WTC11 (cell line): ENCODE results near the gene TEAD1. TPM values are rescaled to one million over a fixed set of nuclear protein-coding genes. Genes with fewer than 3 reads are reported as not detected.

Experiments used
- ATAC-seq: fragments of 200-7000 bp; cut with Tn5 transposase; 2 replicates; pipeline ENCODE4 v1.10.0; 2021; ENCODE audit warnings: mild to moderate bottlenecking, moderate library complexity
- CTCF ChIA-PET: fragments of 300-600 bp; sonication (Branson Sonifier 250); formaldehyde crosslinking; loops from one replicate; lab custom pipeline; 2021; ENCODE audit warnings: antibody characterized with exemption; lab: Charles Lee
- POLR2A ChIA-PET: fragments of 350-600 bp; sonication (Branson Sonifier 250); formaldehyde crosslinking; loops from one replicate; lab custom pipeline; 2021; ENCODE audit warnings: antibody characterized with exemption; lab: Charles Lee
- DNase-seq: peaks from one replicate; pipeline ENCODE4 v3.0.0; 2021; ENCODE audit warnings: low spot score
- H3K27ac Mint-ChIP-seq: 2 replicates; pipeline ENCODE4 v1.8.0; 2021; ENCODE audit warnings: mixed read lengths
- H3K27me3 Mint-ChIP-seq: 2 replicates; pipeline ENCODE4 v1.8.0; 2021; ENCODE audit warnings: low read depth, mild to moderate bottlenecking, moderate library complexity, mixed read lengths
- H3K36me3 Mint-ChIP-seq: 2 replicates; pipeline ENCODE4 v1.8.0; 2021; ENCODE audit warnings: mixed read lengths
- H3K4me1 Mint-ChIP-seq: 2 replicates; pipeline ENCODE4 v1.8.0; 2022; ENCODE audit warnings: mixed read lengths
- H3K4me3 Mint-ChIP-seq: 2 replicates; pipeline ENCODE4 v1.8.0; 2021; ENCODE audit warnings: mild to moderate bottlenecking, moderate library complexity, mixed read lengths
- H3K9me3 Mint-ChIP-seq: 2 replicates; pipeline ENCODE4 v1.8.0; 2021; ENCODE audit warnings: mixed read lengths
- E2F4 ChIP-seq: sonication (generic); formaldehyde crosslinking; IDR thresholded peaks from 2 replicates; pipeline ENCODE4 v1.8.1; 2022; ENCODE audit warnings: low read depth, mild to moderate bottlenecking, moderate library complexity, missing genetic modification reagents, borderline replicate concordance
- ELF4 ChIP-seq: sonication (generic); formaldehyde crosslinking; IDR thresholded peaks from 2 replicates; pipeline ENCODE4 v1.8.1; 2022; ENCODE audit warnings: low read depth, mild to moderate bottlenecking, moderate library complexity, missing genetic modification reagents
- ERG ChIP-seq: fragments of 250-450 bp; sonication (Bioruptor Pico); IDR thresholded peaks from 2 replicates; pipeline ENCODE4 v1.8.0; 2021; ENCODE audit warnings: mild to moderate bottlenecking
- ETV6 ChIP-seq: sonication (generic); formaldehyde crosslinking; IDR thresholded peaks from 2 replicates; pipeline ENCODE4 v1.8.1; 2022; ENCODE audit warnings: mild to moderate bottlenecking, missing genetic modification reagents
- IRF2 ChIP-seq: sonication (generic); formaldehyde crosslinking; IDR thresholded peaks from 2 replicates; pipeline ENCODE4 v1.8.0; 2022; ENCODE audit warnings: low read depth, missing genetic modification reagents, borderline replicate concordance
- MAX ChIP-seq: sonication (generic); formaldehyde crosslinking; IDR thresholded peaks from 2 replicates; pipeline ENCODE4 v1.8.0; 2022; ENCODE audit warnings: mild to moderate bottlenecking, missing genetic modification reagents
- NFE2L1 ChIP-seq: sonication (generic); formaldehyde crosslinking; IDR thresholded peaks from 2 replicates; pipeline ENCODE4 v1.8.1; 2023; ENCODE audit warnings: missing genetic modification reagents
- NR1H2 ChIP-seq: sonication (generic); formaldehyde crosslinking; IDR thresholded peaks from 2 replicates; pipeline ENCODE4 v1.9.0; 2021; ENCODE audit warnings: mild to moderate bottlenecking, moderate library complexity, missing genetic modification reagents
- PRRX2 ChIP-seq: fragments of 250-450 bp; sonication (Bioruptor Pico); IDR thresholded peaks from 2 replicates; pipeline ENCODE4 v1.8.0; 2021; ENCODE audit warnings: mild to moderate bottlenecking
- SMAD3 ChIP-seq: sonication (generic); formaldehyde crosslinking; IDR thresholded peaks from 2 replicates; pipeline ENCODE4 v1.8.0; 2022; ENCODE audit warnings: missing genetic modification reagents, mild to moderate bottlenecking, borderline replicate concordance
- ZNF121 ChIP-seq: sonication (generic); formaldehyde crosslinking; IDR thresholded peaks from 2 replicates; pipeline ENCODE4 v1.8.0; 2023; ENCODE audit warnings: missing genetic modification reagents
- ZNF219 ChIP-seq: sonication (generic); formaldehyde crosslinking; IDR thresholded peaks from 2 replicates; pipeline ENCODE4 v1.8.0; 2023; ENCODE audit warnings: missing genetic modification reagents, mild to moderate bottlenecking, borderline replicate concordance
- ZNF232 ChIP-seq: sonication (generic); formaldehyde crosslinking; IDR thresholded peaks from 2 replicates; pipeline ENCODE4 v1.8.0; 2022; ENCODE audit warnings: mild to moderate bottlenecking, missing genetic modification reagents
- ZNF423 ChIP-seq: fragments of 250-450 bp; sonication (Bioruptor Pico); IDR thresholded peaks from 2 replicates; pipeline ENCODE4 v2.1.2; 2022; ENCODE audit warnings: mild to moderate bottlenecking, moderate library complexity
- total RNA-seq: library from RNA; stranded (reverse); gene quantifications from 3 replicates; pipeline ENCODE4 v1.2.3, GENCODE V29; 2021
- TF ChIP-seq, protein P1 (sequence below): sonication (generic); formaldehyde crosslinking; IDR thresholded peaks from 2 replicates; pipeline ENCODE4 v1.8.0; 2022; ENCODE audit warnings: missing genetic modification reagents

Gene TEAD1
- total RNA-seq, 1 experiment from 2014 or later, result 79.9 TPM

- peak; percentile 87 for DNase-seq
- Mint-ChIP-seq H3K9me3 (no peaks in the 10 kb centered on the region), H3K36me3 (no peaks in the 10 kb centered on the region), H3K27me3 (no peaks in the 10 kb centered on the region), H3K4me1 (peaks cover 82% of the 10 kb centered on the region), H3K4me3 (peak overlapping the region; percentile 26; the same call in 1 of the 2 replicates), H3K27ac (peak overlapping the region; percentile 88)
- peak; percentile 94 for ATAC-seq
- POLR2A ChIA-PET, result no interaction called here
- CTCF ChIA-PET, result interaction anchor here (1.0 to 2.8 kb wide), 8 partner anchors 9 to 142 kb away, joined by 3 to 16 read pairs (median 4); no protein-coding TSS in a partner anchor
- TF ChIP-seq ZNF423, result peak; percentile 95
- TF ChIP-seq SMAD3 (CRISPR knock-in tag), result peak; percentile 24; the same call in 1 of the 2 replicates
- TF ChIP-seq MAX (CRISPR knock-in tag), result peak; percentile 70; the same call in 1 of the 2 replicates
- no peak for TF ChIP-seq ELF4
- TF ChIP-seq, protein P1, sequence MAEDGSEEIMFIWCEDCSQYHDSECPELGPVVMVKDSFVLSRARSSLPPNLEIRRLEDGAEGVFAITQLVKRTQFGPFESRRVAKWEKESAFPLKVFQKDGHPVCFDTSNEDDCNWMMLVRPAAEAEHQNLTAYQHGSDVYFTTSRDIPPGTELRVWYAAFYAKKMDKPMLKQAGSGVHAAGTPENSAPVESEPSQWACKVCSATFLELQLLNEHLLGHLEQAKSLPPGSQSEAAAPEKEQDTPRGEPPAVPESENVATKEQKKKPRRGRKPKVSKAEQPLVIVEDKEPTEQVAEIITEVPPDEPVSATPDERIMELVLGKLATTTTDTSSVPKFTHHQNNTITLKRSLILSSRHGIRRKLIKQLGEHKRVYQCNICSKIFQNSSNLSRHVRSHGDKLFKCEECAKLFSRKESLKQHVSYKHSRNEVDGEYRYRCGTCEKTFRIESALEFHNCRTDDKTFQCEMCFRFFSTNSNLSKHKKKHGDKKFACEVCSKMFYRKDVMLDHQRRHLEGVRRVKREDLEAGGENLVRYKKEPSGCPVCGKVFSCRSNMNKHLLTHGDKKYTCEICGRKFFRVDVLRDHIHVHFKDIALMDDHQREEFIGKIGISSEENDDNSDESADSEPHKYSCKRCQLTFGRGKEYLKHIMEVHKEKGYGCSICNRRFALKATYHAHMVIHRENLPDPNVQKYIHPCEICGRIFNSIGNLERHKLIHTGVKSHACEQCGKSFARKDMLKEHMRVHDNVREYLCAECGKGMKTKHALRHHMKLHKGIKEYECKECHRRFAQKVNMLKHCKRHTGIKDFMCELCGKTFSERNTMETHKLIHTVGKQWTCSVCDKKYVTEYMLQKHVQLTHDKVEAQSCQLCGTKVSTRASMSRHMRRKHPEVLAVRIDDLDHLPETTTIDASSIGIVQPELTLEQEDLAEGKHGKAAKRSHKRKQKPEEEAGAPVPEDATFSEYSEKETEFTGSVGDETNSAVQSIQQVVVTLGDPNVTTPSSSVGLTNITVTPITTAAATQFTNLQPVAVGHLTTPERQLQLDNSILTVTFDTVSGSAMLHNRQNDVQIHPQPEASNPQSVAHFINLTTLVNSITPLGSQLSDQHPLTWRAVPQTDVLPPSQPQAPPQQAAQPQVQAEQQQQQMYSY (CRISPR knock-in tag), result no peak
- TF ChIP-seq ZNF121 (CRISPR knock-in tag), result peak; percentile 26; the same call in 1 of the 2 replicates
- TF ChIP-seq ZNF232 (CRISPR knock-in tag), result no peak
- peak; percentile 32; the same call in 1 of the 2 replicates for TF ChIP-seq ETV6 (CRISPR knock-in tag)
Measured at GRCh38 chr11:12746593-12747097, 72.4 kb downstream of the TEAD1 start.

GRCh38 chr11:12748561-12748960 is 74.3 kb downstream of the TEAD1 start:
- ATAC-seq (no peak), DNase-seq (no peak)
- no peaks in the 10 kb centered on the region for H3K36me3 Mint-ChIP-seq
- H3K9me3 Mint-ChIP-seq, result no peaks in the 10 kb centered on the region
- peaks cover 88% of the 10 kb centered on the region for H3K4me1 Mint-ChIP-seq
- H3K27me3 Mint-ChIP-seq, result no peaks in the 10 kb centered on the region
- TF ChIP-seq NR1H2 (CRISPR knock-in tag) (no peak), NFE2L1 (CRISPR knock-in tag) (no peak), ELF4 (no peak), ZNF219 (CRISPR knock-in tag) (no peak), MAX (CRISPR knock-in tag) (no peak)
- CTCF ChIA-PET, result no interaction called here
- H3K4me3 Mint-ChIP-seq, result no peak overlapping the region
- POLR2A ChIA-PET, result no interaction called here
- H3K27ac Mint-ChIP-seq, result peak overlapping the region; percentile 67

DNA sequence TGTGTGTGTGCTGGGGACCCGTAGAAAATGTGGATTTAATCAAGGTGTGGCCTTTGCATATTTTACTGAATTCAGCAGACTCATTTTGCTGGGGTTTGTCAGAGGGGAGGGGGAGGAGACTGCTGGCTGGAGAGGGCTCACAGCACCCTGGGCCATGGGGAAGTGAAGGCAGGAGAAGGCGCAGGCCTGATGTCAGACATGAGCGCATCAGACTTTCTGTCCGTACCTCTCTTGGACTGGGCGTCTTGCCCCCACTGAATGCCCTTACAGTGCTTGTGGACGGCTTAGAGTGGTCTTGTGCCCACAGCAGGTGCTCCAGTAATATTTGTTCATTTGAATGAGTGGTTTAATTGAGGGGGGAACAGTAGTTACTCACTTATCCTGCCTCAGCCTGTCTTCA is 75.2 kb downstream of the TEAD1 start:
- ATAC-seq, result no peak
- H3K4me1 Mint-ChIP-seq, result peaks cover 89% of the 10 kb centered on the region
- no peaks in the 10 kb centered on the region for H3K27me3 Mint-ChIP-seq
- no peaks in the 10 kb centered on the region for H3K9me3 Mint-ChIP-seq
- no peak overlapping the region for H3K4me3 Mint-ChIP-seq
- peak overlapping the region; percentile 67 for H3K27ac Mint-ChIP-seq
- TF ChIP-seq ERG (CRISPR knock-in tag) (no peak), E2F4 (CRISPR knock-in tag) (no peak), IRF2 (no peak), PRRX2 (CRISPR knock-in tag) (no peak)
- TF ChIP-seq, all 79 proteins: peak for 0
- no peak for DNase-seq
- ChIA-PET CTCF (no interaction called here), POLR2A (no interaction called here)
- H3K36me3 Mint-ChIP-seq, result no peaks in the 10 kb centered on the region
